Right renal cortex interstitium (tissue), 3 donors: ENCODE measurements around the gene ANKRD11. TPM values are rescaled to one million over a fixed set of nuclear protein-coding genes. Genes with fewer than 3 reads are reported as not detected.

Source experiments
- DNase-seq, 3 donors: peaks; one replicate each; pipeline ENCODE4 v3.0.0-alpha.2; 2013; ENCODE audit warnings: low read depth in 3 of 3, low spot score in 2 of 3
- polyA plus RNA-seq, 3 donors: library from polyadenylated mRNA; unstranded; fragments of 120-200 nt; gene quantifications; one replicate each; pipeline ENCODE4 v1.2.1, GENCODE V29; 2013; ENCODE audit not compliant: insufficient read length in 3 of 3

ANKRD11 gene
- 10 to 100 TPM; 84.3 to 86.5 (median 86.3) TPM for polyA plus RNA-seq

- DNase-seq: peak; percentile 94 to 98 (median 95)
Observed at GRCh38 chr16:89490439-89491237, at the start of gene ANKRD11. ANKRD11 (minus strand) TSS chr16:89490561; CDS start chr16:89317019, 173,542 bp downstream.

- DNase-seq: no peak
Observed at GRCh38 chr16:89538286-89538685, 47.9 kb upstream of the ANKRD11 start.

GRCh38 chr16:89537549-89537925, 47.2 kb upstream of the ANKRD11 start:
- no peak for DNase-seq

- DNase-seq: no peak
Observed at GRCh38 chr16:89536886-89537548, 46.7 kb upstream of the ANKRD11 start.

- no peak for DNase-seq
Observed at GRCh38 chr16:89536371-89536770, 46.0 kb upstream of the ANKRD11 start.

DNA sequence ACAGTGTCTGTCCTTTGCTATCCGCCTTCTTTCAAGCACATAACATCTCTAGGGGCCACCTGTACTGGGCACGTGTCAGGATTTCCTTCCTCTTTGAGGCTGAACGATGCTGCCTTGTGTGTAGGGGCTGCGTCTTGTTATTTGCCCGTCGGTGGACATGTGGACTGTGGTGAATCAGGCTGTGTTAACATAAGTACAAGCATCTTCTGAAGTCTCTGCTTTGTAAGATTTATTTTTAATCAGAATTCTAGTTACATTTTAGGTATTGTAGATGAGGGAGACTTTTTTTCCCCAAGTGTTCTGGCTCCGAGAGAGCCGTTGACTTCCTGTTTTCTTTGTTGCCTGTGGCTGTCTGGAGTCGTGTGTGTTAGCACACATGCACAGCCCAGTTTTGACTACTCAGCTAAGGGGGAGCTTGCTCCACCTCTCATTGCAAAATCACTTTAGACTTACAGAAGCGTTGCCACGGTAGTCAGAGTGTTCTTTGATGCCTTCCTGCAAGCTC, 43.9 kb upstream of the ANKRD11 start:
- DNase-seq: no peak

GRCh38 chr16:89531821-89532526, 41.6 kb upstream of the ANKRD11 start:
- no peak for DNase-seq

GRCh38 chr16:89530401-89531381, 40.3 kb upstream of the ANKRD11 start:
- DNase-seq: no peak

- no peak for DNase-seq
Observed at GRCh38 chr16:89529097-89529496, 38.7 kb upstream of the ANKRD11 start.

GRCh38 chr16:89525146-89525913, 35.0 kb upstream of the ANKRD11 start:
- DNase-seq: no peak

DNA sequence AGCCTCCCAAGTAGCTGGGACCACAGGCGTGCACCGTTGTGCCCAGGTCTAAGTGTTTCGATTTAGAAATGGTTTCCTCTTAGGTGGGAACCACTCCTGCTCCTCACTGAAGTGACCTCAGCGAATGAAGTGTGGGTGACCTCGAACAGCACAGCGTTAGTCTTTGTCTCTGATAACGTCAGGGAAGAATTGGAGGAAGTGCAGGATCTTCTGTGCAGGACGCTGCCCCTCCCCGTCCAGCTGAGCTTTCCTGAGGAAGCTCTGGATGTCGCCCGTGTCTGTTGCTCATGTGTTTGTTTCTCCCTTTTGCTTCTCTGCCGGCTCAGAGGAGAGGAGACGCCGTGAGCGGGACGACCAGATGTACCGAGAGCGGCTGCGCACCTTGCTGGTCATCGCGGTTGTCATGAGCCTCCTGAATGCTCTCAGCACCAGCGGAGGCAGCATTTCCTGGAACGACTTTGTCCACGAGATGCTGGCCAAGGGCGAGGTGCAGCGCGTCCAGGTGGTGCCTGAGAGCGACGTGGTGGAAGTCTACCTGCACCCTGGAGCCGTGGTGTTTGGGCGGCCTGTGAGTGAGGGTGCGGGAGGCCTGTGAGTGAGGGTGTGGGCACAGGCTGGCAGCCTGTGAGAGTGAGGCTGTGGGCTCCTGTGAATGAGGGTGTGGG, 33.5 kb upstream of the ANKRD11 start:
- no peak for DNase-seq

DNA sequence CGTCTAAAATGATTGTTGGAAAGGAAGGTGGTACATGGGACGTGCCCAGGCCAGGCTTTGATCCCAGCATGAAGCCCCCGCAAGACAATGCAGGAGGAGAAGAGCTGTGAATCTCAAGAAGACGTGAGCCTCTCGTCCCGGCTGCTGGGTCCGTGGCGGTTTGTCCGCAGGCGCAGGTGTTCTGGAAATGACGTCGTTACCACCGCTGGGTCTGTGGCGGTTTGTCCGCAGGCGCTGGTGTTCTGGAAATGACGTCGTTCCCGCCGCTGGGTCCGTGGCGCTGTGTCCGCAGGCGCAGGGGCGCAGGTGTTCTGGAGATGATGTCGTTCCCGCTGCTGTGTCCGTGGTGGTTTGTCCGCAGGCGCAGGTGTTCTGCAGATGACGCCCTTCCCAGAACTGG, 31.9 kb upstream of the ANKRD11 start:
- DNase-seq: no peak

DNA sequence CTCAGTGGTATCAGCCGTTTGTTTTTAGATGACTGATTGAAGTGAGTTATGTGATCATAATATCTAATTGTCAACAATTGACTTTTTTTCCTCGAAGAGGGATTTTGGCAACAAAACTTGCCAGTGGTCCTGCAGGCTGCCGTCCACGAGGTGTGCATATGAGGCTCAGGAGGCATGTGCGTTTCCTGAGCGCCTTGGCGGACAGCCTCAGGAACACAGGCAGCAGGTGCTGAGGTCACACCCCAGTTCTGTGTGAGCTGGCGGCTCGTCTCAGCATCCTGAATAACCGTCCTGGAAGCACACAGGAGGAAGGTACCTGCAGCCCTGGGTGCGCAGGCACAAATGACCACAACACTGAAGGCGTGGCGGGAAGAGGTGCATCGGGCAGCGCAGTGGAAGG, 29.5 kb upstream of the ANKRD11 start:
- DNase-seq: no peak

DNA sequence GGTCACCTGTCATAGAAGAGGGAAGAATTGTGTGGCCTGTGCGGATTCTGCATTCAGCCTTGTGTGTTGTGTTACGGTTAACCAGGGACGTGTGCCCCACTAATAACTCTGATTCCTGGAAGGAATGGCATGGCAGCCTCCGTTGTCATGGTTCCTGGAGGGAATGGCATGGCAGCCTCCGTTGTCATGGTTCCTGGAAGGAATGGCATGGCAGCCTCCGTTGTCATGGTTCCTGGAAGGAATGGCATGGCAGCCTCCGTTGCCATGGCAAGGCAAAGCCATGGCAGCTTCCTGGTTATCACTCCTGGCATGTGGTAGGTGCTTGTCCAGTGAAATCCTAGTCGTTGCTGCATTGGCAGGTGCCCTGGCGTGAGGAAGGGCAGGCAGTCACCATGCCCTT, 26.8 kb upstream of the ANKRD11 start:
- DNase-seq: no peak

- no peak for DNase-seq
Observed at GRCh38 chr16:89512453-89512852, 22.1 kb upstream of the ANKRD11 start.

DNA sequence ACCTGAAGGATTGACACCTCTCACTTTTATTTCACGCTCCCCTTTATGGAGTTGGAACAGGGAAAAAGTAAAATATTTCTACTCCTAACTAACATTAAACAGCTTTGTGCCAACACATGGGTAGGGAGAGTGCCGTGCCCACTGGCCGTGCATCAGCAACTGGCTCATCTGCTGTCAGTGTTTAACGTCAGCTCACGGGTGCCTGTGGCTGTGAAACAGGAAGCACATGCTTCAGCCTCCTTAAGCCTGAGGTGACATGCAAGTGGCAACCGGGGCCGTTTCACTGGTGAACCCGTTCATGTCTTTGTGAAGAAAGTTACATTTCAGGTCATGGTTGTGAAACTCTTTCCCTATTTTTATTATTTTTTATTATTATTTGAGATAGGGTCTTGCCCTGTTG, 21.0 kb upstream of the ANKRD11 start:
- DNase-seq: no peak

DNA sequence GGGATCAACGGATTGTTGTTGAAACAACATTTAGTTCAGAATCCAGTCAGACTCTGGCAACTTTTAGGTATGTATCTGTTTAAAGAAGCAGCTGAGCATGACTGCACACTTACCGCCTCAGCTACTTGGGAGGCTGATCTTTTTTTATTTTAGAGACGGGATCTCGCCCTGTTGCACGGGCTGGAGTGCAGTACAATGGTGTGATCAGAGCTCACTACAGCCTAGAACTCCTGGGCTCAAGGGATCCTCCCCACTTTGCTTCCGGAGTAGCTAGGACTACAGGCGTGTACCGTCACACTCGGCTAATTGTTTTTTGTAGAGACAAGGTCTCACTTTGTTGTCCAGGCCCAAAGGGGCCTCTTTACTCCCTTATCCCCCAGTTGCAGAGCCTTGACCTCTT, 20.2 kb upstream of the ANKRD11 start:
- no peak for DNase-seq

GRCh38 chr16:89507834-89508590, 17.7 kb upstream of the ANKRD11 start, which contains the start of gene SPG7:
SPG7 (plus strand) TSS chr16:89508403; CDS start chr16:89508418, 15 bp downstream.
- DNase-seq: peak; percentile 72 to 77 (median 73)
